Epithelial cell of proximal tubule (primary cell): ENCODE measurements around the gene C9orf50. TPM values are rescaled to one million over a fixed set of nuclear protein-coding genes. Genes with fewer than 3 reads are reported as not detected.

Experiments used
- DNase-seq: peaks from one replicate; pipeline ENCODE4 v3.0.0-alpha.2; 2011; ENCODE audit warnings: low read depth
- H3K4me3 ChIP-seq: 2 replicates; pipeline ENCODE4 v1.5.1; 2011; ENCODE audit warnings: low read depth, mild to moderate bottlenecking, low read length
- CTCF ChIP-seq: conservative IDR thresholded peaks from 2 replicates; pipeline ENCODE4 v1.5.1; 2012; ENCODE audit warnings: low read depth, mild to moderate bottlenecking, low read length
- total RNA-seq: library from RNA; depleted of rRNA; stranded (reverse); fragments of >200 nt; gene quantifications from 2 replicates; pipeline ENCODE4 v1.2.3, GENCODE V29; 2015

C9orf50 gene
- total RNA-seq, 1 donor from 2014 or later = 0.69 TPM

GRCh38 chr9:129648092-129648763 lies 27.3 kb upstream of the C9orf50 start:
- no peak for TF ChIP-seq CTCF
- no peak for DNase-seq
- H3K4me3 ChIP-seq = no peak overlapping the region

DNA sequence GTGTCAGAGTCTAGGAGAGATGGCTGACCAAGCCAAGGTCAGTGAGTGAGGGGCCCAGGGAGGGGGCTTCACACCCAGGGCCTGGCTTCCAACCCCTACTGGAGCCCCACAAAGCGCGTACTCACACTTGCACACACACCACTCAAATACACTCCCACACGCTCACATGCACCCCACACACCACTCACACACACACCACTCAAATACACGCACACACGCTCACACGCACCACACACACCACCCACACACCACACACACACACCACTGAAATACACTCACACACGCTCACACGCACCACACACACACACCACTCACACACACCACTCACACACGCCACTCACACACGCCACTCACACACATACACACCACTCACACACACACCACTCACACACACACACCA lies 26.7 kb upstream of the C9orf50 start:
- DNase-seq = no peak
- no peak for TF ChIP-seq CTCF
- no peak overlapping the region for H3K4me3 ChIP-seq

DNA sequence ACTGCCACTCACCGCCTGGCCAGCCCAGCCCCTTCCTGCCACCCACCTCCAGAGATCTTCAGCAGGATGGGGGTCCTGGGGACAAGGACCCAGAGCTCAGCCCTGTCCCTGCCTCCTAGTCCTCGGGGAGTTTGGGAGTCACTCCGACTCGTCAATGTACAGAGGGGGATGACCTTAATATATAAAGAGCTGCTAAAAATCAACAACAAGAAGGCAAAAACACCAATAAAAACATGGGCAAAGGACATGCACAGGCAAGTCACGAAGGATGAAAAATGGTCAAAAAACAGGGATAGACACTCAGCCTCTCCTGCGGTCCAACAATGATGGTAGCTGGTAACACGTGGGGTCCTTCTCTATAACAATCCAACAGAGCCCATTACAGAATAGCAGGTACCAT lies 25.8 kb upstream of the C9orf50 start:
- TF ChIP-seq CTCF = no peak
- DNase-seq = no peak
- no peak overlapping the region for H3K4me3 ChIP-seq

GRCh38 chr9:129646252-129646651 lies 25.4 kb upstream of the C9orf50 start:
- no peak for TF ChIP-seq CTCF
- DNase-seq = no peak
- no peak overlapping the region for H3K4me3 ChIP-seq

GRCh38 chr9:129644902-129645301 lies 24.0 kb upstream of the C9orf50 start:
- no peak overlapping the region for H3K4me3 ChIP-seq
- DNase-seq = no peak
- no peak for TF ChIP-seq CTCF

DNA sequence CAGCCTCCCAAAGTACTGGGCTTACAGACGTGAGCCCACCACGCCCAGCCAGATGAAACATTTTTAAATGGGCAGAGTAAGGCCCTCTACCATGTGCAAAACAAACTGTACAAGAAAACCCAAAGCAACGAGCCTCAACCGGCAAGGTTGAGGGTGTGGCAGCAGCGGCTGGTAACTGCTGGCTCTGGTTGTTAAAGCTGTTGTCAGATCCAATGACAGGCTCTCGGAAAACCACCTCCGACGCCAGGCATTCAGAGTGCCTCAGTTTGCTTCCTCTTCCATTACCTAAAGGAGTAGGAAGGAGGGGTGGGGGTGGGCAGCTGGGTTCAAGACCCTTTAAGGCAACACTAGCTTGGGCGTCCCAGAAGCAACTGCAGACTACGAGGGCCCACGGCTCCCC lies 23.5 kb upstream of the C9orf50 start:
- no peak for DNase-seq
- H3K4me3 ChIP-seq = no peak overlapping the region
- no peak for TF ChIP-seq CTCF

DNA sequence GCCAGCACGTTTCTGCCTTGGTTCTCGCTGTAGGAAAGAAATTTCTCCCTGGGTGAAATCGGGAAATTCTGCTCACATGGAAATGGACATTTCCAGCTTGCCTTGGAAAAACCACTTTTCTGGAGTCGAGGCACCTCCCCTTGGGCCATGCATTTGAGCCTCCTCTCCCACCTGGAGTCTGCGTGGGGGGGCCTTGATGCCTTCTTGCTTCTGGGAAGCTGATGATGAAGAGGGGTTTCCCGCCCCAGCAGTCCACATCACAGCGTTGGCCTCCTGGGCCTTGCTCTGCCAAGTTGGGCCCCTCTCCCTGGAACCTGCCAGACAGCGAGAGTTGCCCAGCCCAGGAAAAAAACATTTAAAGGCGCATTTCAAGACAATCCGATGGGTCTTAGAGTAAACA lies 22.8 kb upstream of the C9orf50 start:
- no peak for DNase-seq
- H3K4me3 ChIP-seq = no peak overlapping the region
- TF ChIP-seq CTCF = no peak
